Endodermal cell (in vitro differentiated cells): ENCODE results near the gene C3orf80. TPM values are rescaled to one million over a fixed set of nuclear protein-coding genes. Genes with fewer than 3 reads are reported as not detected.

ENCODE experiments used
- DNase-seq: peaks from one replicate; pipeline ENCODE4 v3.0.0-alpha.2; 2017
- H3K27ac ChIP-seq: 2 replicates; pipeline ENCODE4 v1.5.1; 2013; ENCODE audit warnings: mild to moderate bottlenecking, low read depth, low read length, moderate library complexity
- H3K27me3 ChIP-seq: 2 replicates; pipeline ENCODE4 v1.6.1; 2013; ENCODE audit warnings: mild to moderate bottlenecking, low read length, moderate library complexity; ENCODE audit not compliant: insufficient read depth, control insufficient read depth, poor library complexity, severe bottlenecking
- H3K36me3 ChIP-seq: 2 replicates; pipeline ENCODE4 v1.7.0; 2013; ENCODE audit warnings: mild to moderate bottlenecking, low read length, moderate library complexity; ENCODE audit not compliant: control insufficient read depth, insufficient read depth
- H3K4me1 ChIP-seq: one replicate; pipeline ENCODE4 v1.7.0; 2013; ENCODE audit warnings: low read length; ENCODE audit not compliant: control insufficient read depth, insufficient read depth
- H3K4me3 ChIP-seq: 2 replicates; pipeline ENCODE4 v1.5.1; 2013; ENCODE audit warnings: mild to moderate bottlenecking, low read length, moderate library complexity
- H3K9ac ChIP-seq: 2 replicates; pipeline ENCODE4 v1.6.1; 2013; ENCODE audit warnings: mild to moderate bottlenecking, low read length, moderate library complexity; ENCODE audit not compliant: poor library complexity, severe bottlenecking; ENCODE audit errors: extremely low read depth
- H3K9me3 ChIP-seq: 2 replicates; pipeline ENCODE4 v1.6.1; 2013; ENCODE audit warnings: mild to moderate bottlenecking, low read length, moderate library complexity; ENCODE audit not compliant: control insufficient read depth
- H3K27ac Mint-ChIP-seq: 2 replicates; pipeline ENCODE4 v1.8.0; 2020; ENCODE audit warnings: mixed read lengths
- H3K27me3 Mint-ChIP-seq: 2 replicates; pipeline ENCODE4 v1.8.0; 2021; ENCODE audit warnings: mild to moderate bottlenecking, mixed read lengths; ENCODE audit not compliant: insufficient read depth
- H3K36me3 Mint-ChIP-seq: 2 replicates; pipeline ENCODE4 v1.8.0; 2020; ENCODE audit warnings: low read depth, mixed read lengths
- H3K4me1 Mint-ChIP-seq: 2 replicates; pipeline ENCODE4 v1.8.0; 2020; ENCODE audit warnings: mixed read lengths
- H3K4me3 Mint-ChIP-seq: 2 replicates; pipeline ENCODE4 v1.8.0; 2020; ENCODE audit warnings: mild to moderate bottlenecking, moderate library complexity, mixed read lengths
- H3K9me3 Mint-ChIP-seq: 2 replicates; pipeline ENCODE4 v1.8.0; 2020; ENCODE audit warnings: mild to moderate bottlenecking, mixed read lengths
- CTCF ChIP-seq: fragments of 200-600 bp; sonication (generic); conservative IDR thresholded peaks from 2 replicates; pipeline ENCODE4 v1.5.0; 2021; ENCODE audit warnings: antibody characterized with exemption, mild to moderate bottlenecking
- WGBS, 2 experiments: methylation state at CpG; one replicate each; pipeline versions ENCODE4 v1.1.5 to v1.1.7; 2013; ENCODE audit warnings: missing lambda C conversion rate in 2 of 2, mixed read lengths in 1 of 2; ENCODE audit not compliant: insufficient coverage in 1 of 2, insufficient read length in 1 of 2; 5-methylcytosine and 5-hydroxymethylcytosine counted together
- total RNA-seq, 2 donors: library from RNA; stranded (reverse); fragmentation: NEBNext Ultra II Directional in 1 of 2; extraction: Animal tissue kit (Norgen Biotek cat#: 25700) in 1 of 2; gene quantifications; 2 replicates in 1 of 2; 3 replicates in 1 of 2; pipeline ENCODE4 v1.2.1, GENCODE V29; 2021

The C3orf80 gene
- total RNA-seq, 2 donors from 2014 or later, result 0.24 TPM; not detected in 1

- no peak overlapping the region for H3K27ac ChIP-seq
- no peak for TF ChIP-seq CTCF
- H3K27ac Mint-ChIP-seq, result no peak overlapping the region
Observed at GRCh38 chr3:160184655-160185054, 40.6 kb upstream of the C3orf80 start.

GRCh38 chr3:160185751-160186150, 39.5 kb upstream of the C3orf80 start:
- H3K4me1 ChIP-seq, result peaks cover 11% of the 10 kb centered on the region
- no peaks in the 10 kb centered on the region for H3K27me3 Mint-ChIP-seq

More at GRCh38 chr3:160184655-160185054, 40.6 kb upstream of the C3orf80 start:
- WGBS, 2 experiments, result 98 to 100% methylated on average over 2 to 3 of the region's 3 CpGs
- Histone ChIP-seq H3K4me3 (no peak overlapping the region), H3K9me3 (no peaks in the 10 kb centered on the region), H3K27me3 (no peaks in the 10 kb centered on the region), H3K36me3 (no peaks in the 10 kb centered on the region), H3K9ac (no peak overlapping the region), H3K4me1 (peaks cover 7% of the 10 kb centered on the region)
- H3K36me3 Mint-ChIP-seq, result no peaks in the 10 kb centered on the region
- no peaks in the 10 kb centered on the region for H3K9me3 Mint-ChIP-seq
- no peak for DNase-seq
- H3K27me3 Mint-ChIP-seq, result no peaks in the 10 kb centered on the region
- H3K4me3 Mint-ChIP-seq, result no peak overlapping the region
- H3K4me1 Mint-ChIP-seq, result peaks cover 21% of the 10 kb centered on the region

GRCh38 chr3:160187288-160187687, 37.9 kb upstream of the C3orf80 start:
- Mint-ChIP-seq H3K9me3 (no peaks in the 10 kb centered on the region), H3K27me3 (no peaks in the 10 kb centered on the region), H3K27ac (no peak overlapping the region), H3K4me1 (peaks cover 17% of the 10 kb centered on the region), H3K4me3 (no peak overlapping the region), H3K36me3 (no peaks in the 10 kb centered on the region)
- no peak for DNase-seq
- Histone ChIP-seq H3K9ac (no peak overlapping the region), H3K27ac (no peak overlapping the region), H3K36me3 (no peaks in the 10 kb centered on the region), H3K4me1 (peaks cover 11% of the 10 kb centered on the region), H3K4me3 (no peak overlapping the region), H3K27me3 (no peaks in the 10 kb centered on the region), H3K9me3 (no peaks in the 10 kb centered on the region)
- no peak for TF ChIP-seq CTCF
- 76 to 91% methylated on average over 2 of the region's 2 CpGs for WGBS, 2 experiments

More at GRCh38 chr3:160185751-160186150, 39.5 kb upstream of the C3orf80 start:
- H3K27me3 ChIP-seq, result no peaks in the 10 kb centered on the region
- H3K4me3 ChIP-seq, result peak overlapping the region; percentile 45
- H3K36me3 ChIP-seq, result no peaks in the 10 kb centered on the region
- no peak overlapping the region for H3K27ac ChIP-seq
- no peak for DNase-seq
- H3K36me3 Mint-ChIP-seq, result no peaks in the 10 kb centered on the region
- no peaks in the 10 kb centered on the region for H3K9me3 Mint-ChIP-seq
- H3K9me3 ChIP-seq, result no peaks in the 10 kb centered on the region
- H3K9ac ChIP-seq, result no peak overlapping the region
- H3K27ac Mint-ChIP-seq, result peak overlapping the region; percentile 9
- no peak for TF ChIP-seq CTCF
- no peak overlapping the region for H3K4me3 Mint-ChIP-seq
- H3K4me1 Mint-ChIP-seq, result peaks cover 18% of the 10 kb centered on the region
